GM18507 (cell line): ENCODE measurements around the gene MYH7.
"Not testable (repeated sequence)": the region's sequence is repeated elsewhere in the genome, so short reads cannot be mapped to it uniquely, and the experiment has no call there.

Experiments used
- DNase-seq: peaks from one replicate; pipeline ENCODE4 v3.0.0; 2011; ENCODE audit warnings: low read depth; ENCODE audit not compliant: insufficient read length; ENCODE audit errors: extremely low spot score
- FAIRE-seq: peaks from 2 replicates; lab custom pipeline; 2011; peaks lifted over from hg19 to GRCh38; lab: Jason Lieb, UNC

Gene MYH7

DNA sequence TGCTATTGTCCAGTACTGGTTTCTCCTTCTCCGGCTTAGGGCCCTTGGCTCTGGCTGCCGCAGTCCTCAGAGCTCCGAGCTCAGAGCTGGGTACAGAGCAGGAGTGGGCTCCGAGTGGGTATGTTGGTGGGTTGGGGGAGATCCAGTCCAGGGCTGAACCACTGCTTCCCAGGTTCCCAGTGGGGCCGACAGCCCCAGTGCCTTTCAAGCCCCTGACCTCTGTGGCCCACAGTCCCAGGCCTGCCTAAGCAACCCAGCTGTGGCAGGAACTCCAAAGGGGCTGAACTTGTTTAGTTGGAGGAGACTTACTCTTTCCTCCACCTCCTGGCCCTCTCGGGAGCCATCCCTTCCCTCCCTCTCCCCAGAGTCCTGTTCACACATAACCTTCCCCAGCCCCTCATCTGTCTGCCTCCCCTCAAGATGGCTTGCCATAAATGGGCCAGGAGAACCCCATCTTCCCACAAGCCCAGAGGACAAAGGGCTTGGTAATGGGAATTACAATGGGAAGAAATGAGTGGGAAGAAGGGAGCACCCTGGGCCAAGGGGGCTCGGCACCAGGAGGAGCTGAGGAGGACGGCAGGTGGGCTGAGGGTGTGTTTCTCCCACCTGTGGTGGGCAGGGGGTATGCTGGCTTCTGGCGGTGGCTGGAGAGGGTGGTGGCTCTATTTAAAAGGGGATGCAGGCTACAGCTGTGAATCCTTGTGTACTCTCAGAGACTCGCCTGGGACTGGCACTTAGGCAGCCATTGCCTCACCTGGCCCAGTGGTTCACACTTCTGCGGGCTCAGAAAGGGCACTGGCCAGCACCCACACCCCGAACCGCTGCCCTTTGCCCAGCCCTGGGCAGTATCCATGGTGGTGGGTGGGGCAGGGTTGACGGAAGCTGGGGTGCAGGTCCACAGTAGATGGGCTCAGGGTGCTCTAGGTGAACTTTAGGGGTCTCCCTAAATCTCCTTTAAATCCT, 23.6 kb downstream of the MYH7 start:
- FAIRE-seq = no peak
- DNase-seq = no peak

DNA sequence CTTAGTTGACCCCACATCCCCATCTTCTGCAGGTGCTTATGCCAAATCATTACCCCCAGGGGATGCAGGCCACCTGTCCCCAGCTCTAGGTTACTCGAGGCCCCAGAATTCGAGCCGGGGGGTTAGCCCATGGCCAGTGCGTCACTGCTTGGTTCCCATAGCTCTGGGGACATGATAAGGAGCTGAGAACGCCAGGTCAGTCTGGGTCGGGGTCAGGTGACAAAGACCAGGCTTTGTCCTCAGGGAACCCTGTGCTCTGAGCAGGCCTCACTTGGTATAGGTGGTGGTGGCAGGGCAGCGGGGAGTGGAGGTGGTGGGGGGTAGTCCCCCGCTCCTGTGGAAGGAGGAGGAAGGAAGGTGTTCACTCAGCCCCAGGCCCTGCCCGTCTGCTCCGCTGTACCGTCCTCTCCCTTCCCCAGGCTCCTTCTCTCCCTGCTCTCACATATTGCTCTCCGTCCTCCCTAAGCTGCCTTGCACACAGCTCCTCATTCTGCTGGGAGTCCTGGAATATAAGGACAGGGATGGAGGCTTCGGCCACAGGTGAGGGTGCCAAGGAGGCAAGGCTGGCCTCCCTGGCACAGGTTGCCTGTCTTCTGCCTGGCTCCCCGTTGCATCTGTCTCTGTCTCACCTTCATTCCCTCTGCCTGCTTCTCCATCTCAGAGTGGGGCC, 25.4 kb downstream of the MYH7 start:
- DNase-seq (no peak), FAIRE-seq (no peak)

DNA sequence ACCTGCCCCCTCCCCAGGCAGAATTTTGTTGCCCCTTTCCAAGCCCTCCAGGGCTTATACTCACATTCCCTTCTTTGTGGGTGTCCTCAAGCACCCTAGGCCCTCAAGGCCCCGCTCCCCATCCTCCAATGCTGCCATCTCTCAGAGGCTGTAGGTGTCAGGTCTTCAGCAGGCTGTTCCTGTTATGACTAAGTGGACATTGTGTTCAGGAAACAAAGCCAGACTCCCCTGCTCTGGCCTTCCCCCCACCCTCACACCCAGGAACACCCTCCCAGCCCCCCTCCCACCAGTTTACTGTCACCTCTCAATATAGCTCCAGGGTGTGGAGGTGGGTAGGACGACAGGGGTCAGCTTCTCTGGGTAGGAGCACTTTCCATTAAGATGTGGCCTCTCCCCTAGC, 26.0 kb downstream of the MYH7 start:
- no peak for FAIRE-seq
- DNase-seq = no peak

DNA sequence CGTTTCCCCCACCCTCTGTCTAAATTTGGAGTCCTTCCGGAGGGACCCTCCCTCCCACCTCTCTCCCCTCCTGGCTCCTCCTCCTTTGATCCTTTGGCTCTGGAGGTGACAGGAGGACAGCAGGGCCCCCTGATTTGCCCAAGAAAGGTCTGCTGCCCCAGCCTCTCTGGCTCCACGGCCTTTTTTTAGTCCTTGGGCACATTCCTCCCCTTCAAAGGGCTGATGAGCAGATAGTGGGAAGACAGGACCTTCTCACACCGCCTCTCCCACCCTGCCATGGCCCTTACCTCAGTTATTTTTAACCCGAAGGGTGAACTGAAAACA, 27.2 kb downstream of the MYH7 start:
- FAIRE-seq (no peak), DNase-seq (no peak)

DNA sequence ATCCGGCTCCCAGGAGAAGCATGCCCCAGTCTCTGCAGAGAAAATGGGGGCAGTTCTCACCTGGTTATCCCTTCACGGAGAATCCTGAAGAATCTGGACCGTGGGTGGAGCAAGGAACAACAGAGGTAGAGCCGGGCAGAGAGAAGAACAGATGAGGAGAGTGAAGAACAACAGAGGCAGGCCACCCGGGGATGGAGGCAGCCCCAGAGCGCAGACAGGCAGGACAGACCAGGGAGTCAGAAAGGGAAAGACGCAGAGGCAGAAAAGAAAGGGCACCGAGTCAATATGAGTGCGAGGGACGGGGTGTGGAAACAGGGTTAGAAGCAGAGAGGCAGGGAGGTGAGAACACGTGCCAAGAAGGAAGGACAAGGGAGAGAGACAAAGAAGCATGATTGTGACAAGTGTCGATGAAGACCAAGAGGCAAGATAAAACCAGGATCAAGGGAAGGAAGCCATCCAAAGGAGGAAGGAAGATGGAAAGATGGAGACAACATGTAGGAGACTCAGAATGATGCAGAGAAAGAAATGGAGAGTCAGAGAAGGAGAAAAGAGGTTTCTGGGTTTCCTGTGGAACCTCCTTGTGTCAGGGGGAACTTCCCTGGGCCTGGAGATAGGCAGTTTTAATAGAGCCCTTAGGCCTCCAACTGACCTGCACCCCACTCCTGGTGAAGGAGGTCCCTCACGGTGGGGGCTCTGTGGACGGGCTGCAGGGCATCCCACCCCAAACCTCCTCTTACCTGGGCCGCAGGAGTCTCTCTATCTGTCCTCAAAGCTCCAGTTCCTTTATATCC, 27.7 kb downstream of the MYH7 start, which contains the start of gene MYH6:
MYH6 (minus strand) TSS at position 758 of the 791 bp plus-strand sequence. CDS start 1,050 bp downstream, outside the sequence.
- FAIRE-seq = no peak
- DNase-seq = no peak

DNA sequence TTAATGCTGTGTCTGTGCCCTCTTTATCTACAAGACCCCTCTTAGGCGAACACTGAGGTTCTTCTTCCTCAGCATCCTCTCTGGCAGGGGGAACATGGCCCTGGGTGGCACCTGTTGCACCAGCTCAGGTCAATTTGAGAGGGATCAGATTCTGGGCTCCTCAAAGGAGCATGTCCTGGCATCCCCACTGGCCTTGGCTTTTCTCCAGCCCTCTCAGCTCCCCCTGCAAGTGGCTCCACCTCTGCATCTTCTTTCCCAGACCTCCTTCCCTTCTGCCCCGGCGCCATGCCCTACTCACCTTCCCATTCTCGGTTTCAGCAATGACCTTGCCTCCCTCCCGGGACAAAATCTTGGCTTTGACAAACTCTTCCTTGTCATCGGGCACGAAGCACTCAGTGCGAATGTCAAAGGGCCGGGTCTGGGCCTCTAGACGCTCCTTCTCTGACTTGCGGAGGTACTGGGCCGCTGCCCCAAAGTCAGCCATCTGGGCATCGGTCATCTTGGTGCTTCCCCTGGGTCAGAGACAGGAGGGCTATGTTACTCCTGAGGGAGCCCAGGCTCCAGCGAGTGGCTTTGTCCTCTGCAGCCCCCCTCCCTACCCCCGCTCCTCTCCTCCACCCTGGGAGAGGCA, 28.6 kb downstream of the MYH7 start:
- DNase-seq (no peak), FAIRE-seq (no peak)

DNA sequence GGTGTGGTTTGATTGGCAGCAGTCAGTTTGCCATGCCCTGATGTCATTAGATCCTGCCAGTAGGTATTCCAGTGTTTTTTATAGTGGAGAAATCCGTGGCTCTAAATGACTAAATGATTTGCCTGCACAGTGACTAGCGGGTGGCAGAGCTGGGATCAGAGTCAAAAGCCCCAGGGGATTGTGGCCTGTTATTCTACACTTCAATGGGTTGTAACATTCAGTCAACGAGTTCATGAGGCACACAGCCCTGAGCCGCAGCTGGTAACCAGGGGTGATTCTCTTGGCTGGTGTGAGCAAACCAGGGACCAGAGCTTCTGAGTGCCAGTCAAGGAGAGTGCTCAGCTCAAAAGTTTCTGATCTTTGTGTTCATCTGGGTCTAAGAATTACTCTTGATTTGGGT, 29.2 kb downstream of the MYH7 start:
- FAIRE-seq = no peak
- DNase-seq = no peak

DNA sequence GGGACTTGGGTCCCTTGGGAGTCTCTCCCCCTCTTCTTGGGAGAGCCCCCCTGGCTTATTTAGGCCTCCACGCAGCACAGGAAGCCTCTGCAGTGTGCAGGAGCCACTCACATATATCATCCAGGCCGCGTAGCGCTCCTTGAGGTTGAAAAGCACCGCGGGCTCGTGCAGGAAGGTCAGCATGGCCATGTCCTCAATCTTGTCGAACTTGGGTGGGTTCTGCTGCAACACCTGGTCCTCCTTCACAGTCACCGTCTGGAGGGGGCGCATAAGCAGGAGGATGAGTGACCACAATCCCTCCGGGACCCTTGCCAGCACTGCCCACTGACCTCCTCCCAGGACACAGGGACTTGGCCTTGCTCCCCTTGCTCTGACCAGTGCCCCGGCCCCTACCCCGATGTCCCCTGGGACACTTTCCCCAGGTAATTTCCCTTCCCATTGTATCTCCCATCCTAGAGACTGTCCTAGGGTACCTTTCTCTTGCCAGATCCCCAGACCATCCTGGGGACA, 29.9 kb downstream of the MYH7 start:
- FAIRE-seq = no peak
- no peak for DNase-seq

DNA sequence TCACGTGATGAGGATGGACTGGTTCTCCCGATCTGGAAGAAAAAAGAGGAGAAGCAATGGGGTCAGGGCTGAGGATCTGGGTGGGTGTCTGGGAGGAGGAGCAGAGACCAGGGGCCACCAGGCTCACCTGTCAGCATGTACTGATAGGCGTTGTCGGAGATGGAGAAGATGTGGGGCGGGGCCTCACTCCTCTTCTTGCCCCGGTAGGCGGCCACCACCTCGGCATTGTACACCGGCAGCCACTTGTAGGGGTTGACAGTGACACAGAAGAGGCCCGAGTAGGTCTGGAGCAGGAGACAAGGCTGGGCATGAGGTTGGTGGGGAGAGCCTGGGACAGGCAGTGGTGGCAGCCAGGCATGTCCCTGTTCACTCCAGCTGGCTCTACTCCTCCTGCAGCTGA, 30.4 kb downstream of the MYH7 start:
- no peak for DNase-seq
- no peak for FAIRE-seq

DNA sequence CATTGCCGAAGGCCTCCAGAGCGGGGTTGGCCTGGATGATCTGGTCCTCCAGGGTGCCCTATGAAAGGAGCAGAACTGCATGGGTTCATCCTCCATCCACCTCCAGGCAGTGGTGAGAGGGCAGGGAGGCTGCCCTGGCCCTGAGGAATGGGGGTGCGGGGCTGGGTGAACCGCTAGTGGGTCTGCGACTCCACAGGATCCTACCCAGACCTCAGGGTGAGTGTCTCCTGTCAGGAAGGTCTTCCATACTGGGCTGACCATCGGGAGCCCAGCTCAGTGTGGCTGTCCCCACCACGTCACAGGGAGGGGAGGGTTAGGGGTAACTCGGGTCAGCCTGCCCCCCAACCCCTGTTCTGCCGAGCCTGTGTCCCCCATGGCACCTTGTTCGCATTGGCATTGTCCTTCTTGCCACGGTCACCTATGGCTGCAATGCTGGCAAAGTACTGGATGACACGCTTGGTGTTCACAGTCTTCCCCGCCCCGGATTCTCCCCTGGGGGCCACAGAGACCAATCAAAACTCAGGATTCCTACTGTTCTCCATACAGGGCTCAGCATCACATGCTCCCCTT, 31.0 kb downstream of the MYH7 start:
- FAIRE-seq (no peak), DNase-seq (no peak)

DNA sequence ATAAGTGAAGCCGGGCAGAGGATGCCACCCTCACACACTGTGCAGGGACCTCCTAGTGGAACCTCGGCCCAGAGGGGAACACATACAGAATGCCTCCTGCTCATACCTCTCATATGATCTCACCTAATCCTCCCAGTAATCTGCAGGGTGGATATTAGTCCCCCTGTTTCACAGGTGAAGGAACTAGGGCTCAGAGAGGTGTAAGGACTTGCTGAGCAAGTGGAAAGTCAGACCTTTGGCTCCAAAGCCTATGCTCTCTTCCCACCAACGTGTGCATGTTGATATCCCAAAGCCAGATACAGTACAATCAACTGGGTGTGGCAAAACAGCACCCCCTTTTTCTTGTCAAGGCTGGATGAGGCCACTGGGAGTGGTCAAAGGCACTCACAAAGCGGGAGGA, 31.6 kb downstream of the MYH7 start:
- no peak for DNase-seq
- FAIRE-seq = no peak

DNA sequence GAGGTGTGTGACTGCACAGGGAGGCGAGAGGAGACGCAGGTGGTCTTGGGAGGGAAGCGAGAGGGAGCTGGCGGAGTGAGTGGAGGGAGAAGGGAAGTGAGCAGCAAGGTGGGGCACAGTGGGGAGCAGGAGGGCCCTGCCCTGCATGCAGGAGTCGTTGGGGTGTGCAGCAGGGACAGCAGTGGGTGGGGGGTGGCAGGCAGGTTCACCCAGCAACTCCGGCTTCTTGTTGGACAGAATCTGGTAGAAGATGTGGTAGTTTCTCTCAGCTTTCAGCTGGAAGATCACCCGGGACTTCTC, 32.4 kb downstream of the MYH7 start:
- no peak for FAIRE-seq
- DNase-seq = no peak

DNA sequence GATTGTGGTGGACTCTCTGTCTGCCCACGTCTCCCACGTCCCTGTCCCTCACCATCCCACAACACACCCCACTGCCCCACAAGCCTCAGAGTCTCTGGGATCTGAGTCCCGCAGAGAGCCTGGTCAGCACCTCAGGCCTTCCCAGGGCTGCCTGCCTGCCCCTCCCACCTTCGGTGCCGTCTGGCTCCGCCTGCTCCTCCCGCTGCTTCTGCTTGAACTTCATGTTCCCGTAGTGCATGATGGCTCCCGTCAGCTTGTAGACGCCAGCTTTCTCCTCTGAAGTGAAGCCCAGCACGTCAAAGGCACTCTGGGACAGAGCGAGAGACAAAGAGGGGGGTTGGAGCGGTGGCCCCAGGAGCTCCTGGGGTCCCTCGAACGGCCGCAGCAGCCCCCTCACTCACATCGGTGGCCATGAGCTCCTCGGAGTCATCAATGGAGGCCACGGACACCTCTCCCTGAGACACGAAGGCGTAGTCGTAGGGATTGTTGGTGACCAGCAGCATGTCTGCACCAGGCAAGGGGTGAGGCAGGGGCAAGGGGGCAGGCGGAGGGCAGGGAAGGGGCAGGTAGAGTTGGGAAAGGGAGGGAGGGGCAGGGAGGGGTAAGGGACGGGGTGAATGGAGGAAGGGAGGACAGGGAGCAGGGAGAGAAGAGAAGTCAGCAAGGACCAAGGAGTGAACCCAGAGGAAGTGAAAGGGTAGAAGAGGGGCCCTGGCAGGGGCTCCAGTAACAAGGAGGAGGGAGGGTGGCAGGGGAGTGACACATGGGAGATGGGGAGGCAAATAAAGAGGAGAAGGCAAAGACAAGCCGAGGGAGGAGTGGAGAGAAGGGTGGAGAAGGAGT, 32.9 kb downstream of the MYH7 start:
- DNase-seq (no peak), FAIRE-seq (no peak)

DNA sequence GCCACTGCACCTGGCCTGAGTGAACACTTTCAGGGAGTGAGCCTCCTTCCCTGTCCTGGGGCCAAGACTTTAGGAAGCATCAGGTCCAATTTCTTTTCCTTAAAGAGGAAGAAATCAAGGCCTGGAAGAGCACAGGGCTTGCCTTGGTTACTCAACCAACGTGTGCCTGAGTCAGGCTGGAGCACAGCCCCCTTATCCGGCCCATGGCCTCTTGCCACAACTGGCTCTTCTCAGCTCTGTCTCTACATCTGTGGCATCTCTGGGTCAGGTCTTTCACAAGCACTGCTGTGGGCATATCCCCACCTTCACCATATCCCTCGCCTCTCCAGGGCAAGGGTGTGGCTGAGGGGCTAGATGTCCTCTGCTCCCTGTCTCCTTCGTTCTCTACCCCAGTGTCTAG, 34.2 kb downstream of the MYH7 start:
- FAIRE-seq (no peak), DNase-seq (no peak)

DNA sequence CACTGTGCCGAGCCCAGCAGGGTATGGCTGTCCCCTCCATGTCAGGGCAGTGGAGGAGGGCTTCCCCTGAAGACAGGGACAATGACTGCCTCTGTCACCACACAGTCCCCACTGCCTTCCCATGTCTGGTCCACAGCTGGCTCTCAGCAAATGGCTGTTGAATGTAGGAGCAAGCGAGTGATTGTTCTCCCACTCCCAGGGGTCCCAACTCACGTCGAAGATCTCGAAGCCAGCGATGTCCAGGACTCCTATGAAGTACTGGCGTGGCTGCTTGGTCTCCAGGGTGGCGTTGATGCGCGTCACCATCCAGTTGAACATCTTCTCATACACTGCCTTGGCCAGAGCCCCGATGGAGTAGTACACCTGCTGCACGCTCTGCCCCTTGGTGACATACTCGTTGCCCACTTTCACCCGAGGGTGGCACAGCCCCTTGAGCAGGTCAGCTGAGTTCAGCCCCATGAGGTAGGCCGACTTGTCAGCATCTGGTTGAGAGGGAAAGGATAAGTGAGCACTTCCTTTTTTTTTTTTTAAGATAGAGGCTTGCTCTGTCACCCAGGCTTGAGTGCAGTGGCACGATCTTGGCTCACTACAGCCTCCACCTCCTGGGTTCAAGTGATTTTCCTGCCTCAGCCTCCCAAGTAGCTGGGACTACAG, 34.8 kb downstream of the MYH7 start:
- DNase-seq = not testable (repeated sequence)

DNA sequence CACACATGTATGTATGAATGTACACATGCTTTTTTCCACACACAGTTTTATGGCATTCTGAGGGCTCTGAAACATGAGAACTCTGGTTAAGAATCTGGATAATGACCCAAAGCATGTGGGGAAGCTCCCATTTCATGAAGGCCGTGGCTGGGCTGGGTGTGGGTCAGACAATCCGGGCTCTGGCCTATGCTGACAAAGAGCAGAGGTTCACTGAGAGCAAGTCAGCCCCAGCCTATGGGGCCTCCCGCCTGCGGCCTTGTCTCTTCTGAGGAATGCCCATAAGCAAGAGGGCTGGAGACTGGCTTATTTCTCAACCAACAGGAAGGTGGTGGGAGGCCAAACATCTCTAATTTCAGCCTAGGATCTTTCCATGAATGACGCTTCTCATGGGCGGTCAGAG, 35.9 kb downstream of the MYH7 start:
- FAIRE-seq (no peak), DNase-seq (no peak)

More for the DNA sequence above, 34.8 kb downstream of the MYH7 start:
- FAIRE-seq = not testable (repeated sequence)

DNA sequence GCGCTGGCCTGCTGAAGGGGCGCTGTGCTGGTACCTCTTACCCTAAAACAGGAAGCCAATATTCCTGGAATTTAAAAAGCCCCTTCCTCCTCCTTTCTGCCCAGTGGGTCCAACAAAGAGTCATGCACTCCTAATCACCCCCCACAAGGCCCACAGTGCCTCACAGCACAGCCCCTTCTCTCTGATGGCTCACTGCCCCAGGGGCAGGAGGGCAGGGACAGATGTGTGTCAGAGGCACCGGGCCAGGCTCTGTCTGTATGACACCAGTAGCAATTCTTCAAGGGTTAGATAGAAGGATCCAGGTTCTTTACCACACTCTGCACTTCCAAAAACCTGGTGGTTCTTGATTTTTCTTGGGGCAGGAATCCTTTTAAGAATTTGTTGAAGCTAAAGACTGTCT, 36.3 kb downstream of the MYH7 start:
- FAIRE-seq = no peak
- no peak for DNase-seq

DNA sequence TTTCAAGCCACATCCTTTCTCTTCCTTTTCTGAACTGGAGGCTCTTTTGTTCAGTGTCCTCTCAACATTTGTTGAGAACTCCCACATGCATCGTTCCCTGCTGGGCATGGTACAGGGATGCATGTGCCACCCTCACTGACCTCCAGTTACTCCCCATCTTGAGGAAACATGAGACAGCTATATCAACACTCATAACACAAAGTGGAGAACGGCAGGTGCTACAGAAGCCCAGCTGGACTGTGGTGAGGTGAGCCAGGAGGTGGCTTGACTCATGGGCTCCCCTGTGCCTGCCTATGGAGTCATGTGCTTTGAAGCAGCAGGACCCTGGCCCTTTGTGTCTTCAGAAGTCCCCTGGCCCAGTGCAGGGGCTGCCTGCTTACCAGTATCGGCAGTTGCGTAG, 37.1 kb downstream of the MYH7 start:
- FAIRE-seq (no peak), DNase-seq (no peak)
